Neuronal stem cell (in vitro differentiated cells): ENCODE results near the gene MED16.

Experiments used
- DNase-seq: peaks from one replicate; pipeline ENCODE4 v3.0.0-alpha.2; 2013; ENCODE audit warnings: low spot score
- H2AFZ ChIP-seq: one replicate; pipeline ENCODE4 v1.6.1; 2013; ENCODE audit warnings: mild to moderate bottlenecking, low read length, inconsistent platforms
- H2AK5ac ChIP-seq: 2 replicates; pipeline ENCODE4 v1.6.1; 2013; ENCODE audit warnings: low read depth, mild to moderate bottlenecking, inconsistent platforms, low read length, moderate library complexity, mixed read lengths
- H2BK120ac ChIP-seq: 2 replicates; pipeline ENCODE4 v1.6.1; 2013; ENCODE audit warnings: low read depth, mild to moderate bottlenecking, inconsistent platforms, low read length, moderate library complexity, mixed read lengths
- H2BK12ac ChIP-seq: one replicate; pipeline ENCODE4 v1.6.1; 2013; ENCODE audit warnings: low read length, inconsistent platforms
- H2BK15ac ChIP-seq: 2 replicates; pipeline ENCODE4 v1.6.1; 2013; ENCODE audit warnings: mild to moderate bottlenecking, low read length, inconsistent platforms, mixed read lengths
- H2BK5ac ChIP-seq: one replicate; pipeline ENCODE4 v1.6.1; 2013; ENCODE audit warnings: inconsistent platforms, mild to moderate bottlenecking, low read length, moderate library complexity
- H3K14ac ChIP-seq: one replicate; pipeline ENCODE4 v1.6.1; 2013; ENCODE audit warnings: low read length, inconsistent platforms
- H3K18ac ChIP-seq: 2 replicates; pipeline ENCODE4 v1.6.1; 2013; ENCODE audit warnings: low read length, inconsistent platforms
- H3K23ac ChIP-seq: 2 replicates; pipeline ENCODE4 v1.6.1; 2013; ENCODE audit warnings: low read depth, mild to moderate bottlenecking, mixed read lengths, low read length, inconsistent platforms; ENCODE audit not compliant: poor library complexity
- H3K27ac ChIP-seq: replicated peaks from 3 replicates; pipeline ENCODE4 v1.5.1; 2013; ENCODE audit warnings: low read length, inconsistent platforms
- H3K27me3 ChIP-seq, 3 experiments: 2 replicates each; pipeline ENCODE4 v1.6.1; 2013; ENCODE audit warnings: low read length in 3 of 3, mild to moderate bottlenecking in 2 of 3, inconsistent platforms in 1 of 3, low read depth in 1 of 3, mixed read lengths in 1 of 3, moderate library complexity in 1 of 3; ENCODE audit not compliant: control insufficient read depth in 3 of 3, insufficient read depth in 3 of 3
- H3K36me3 ChIP-seq, 2 donors: replicated peaks in 1 of 2; 2 replicates each; pipeline ENCODE4 v1.6.1; 2013; ENCODE audit warnings: low read length in 2 of 2; ENCODE audit not compliant: control insufficient read depth in 2 of 2, insufficient read depth in 2 of 2
- H3K4ac ChIP-seq: 2 replicates; pipeline ENCODE4 v1.6.1; 2013; ENCODE audit warnings: inconsistent platforms, mild to moderate bottlenecking, low read length, moderate library complexity
- H3K4me1 ChIP-seq, 2 donors: 1 replicate in 1 of 2; 2 replicates in 1 of 2; pipeline ENCODE4 v1.6.1; 2013; ENCODE audit warnings: low read length in 2 of 2, low read depth in 1 of 2; ENCODE audit not compliant: control insufficient read depth in 2 of 2, insufficient read depth in 1 of 2
- H3K4me2 ChIP-seq: one replicate; pipeline ENCODE4 v1.6.1; 2013; ENCODE audit warnings: mild to moderate bottlenecking, low read length, inconsistent platforms; ENCODE audit not compliant: insufficient read depth, poor library complexity, severe bottlenecking
- H3K4me3 ChIP-seq, 2 donors: 2 replicates each; pipeline ENCODE4 v1.5.1; 2013; ENCODE audit warnings: low read length in 2 of 2, mild to moderate bottlenecking in 2 of 2, inconsistent platforms in 1 of 2, moderate library complexity in 1 of 2
- H3K79me1 ChIP-seq: one replicate; pipeline ENCODE4 v1.6.1; 2013; ENCODE audit warnings: low read depth, mild to moderate bottlenecking, inconsistent platforms, low read length, moderate library complexity
- H3K9ac ChIP-seq: one replicate; pipeline ENCODE4 v1.6.1; 2013; ENCODE audit warnings: mild to moderate bottlenecking, low read depth, low read length, inconsistent platforms; ENCODE audit not compliant: poor library complexity
- H3K9me3 ChIP-seq, 2 donors: replicated peaks in 1 of 2; 2 replicates each; pipeline versions ENCODE3 to v1.6.1; 2013; ENCODE audit warnings: low read length in 2 of 2, mild to moderate bottlenecking in 2 of 2, inconsistent platforms in 1 of 2, low read depth in 1 of 2, mixed read lengths in 1 of 2, moderate library complexity in 1 of 2; ENCODE audit not compliant: control insufficient read depth in 2 of 2, insufficient read depth in 1 of 2
- H4K8ac ChIP-seq: one replicate; pipeline ENCODE4 v1.6.1; 2013; ENCODE audit warnings: low read depth, mild to moderate bottlenecking, inconsistent platforms, low read length, moderate library complexity
- H4K91ac ChIP-seq: one replicate; pipeline ENCODE4 v1.6.1; 2013; ENCODE audit warnings: low read length, low read depth, mild to moderate bottlenecking, inconsistent platforms; ENCODE audit not compliant: poor library complexity
- WGBS, 2 donors: extraction: QIAGEN DNeasy Blood & Tissue Kit; methylation state at CpG; one replicate each; pipeline ENCODE4 v1.1.7; 2013; ENCODE audit warnings: missing lambda C conversion rate in 2 of 2, mixed read lengths in 1 of 2; ENCODE audit not compliant: insufficient read length in 2 of 2, insufficient replicate concordance in 1 of 2; ENCODE audit errors: extremely low coverage in 2 of 2; 5-methylcytosine and 5-hydroxymethylcytosine counted together

The MED16 gene

DNA sequence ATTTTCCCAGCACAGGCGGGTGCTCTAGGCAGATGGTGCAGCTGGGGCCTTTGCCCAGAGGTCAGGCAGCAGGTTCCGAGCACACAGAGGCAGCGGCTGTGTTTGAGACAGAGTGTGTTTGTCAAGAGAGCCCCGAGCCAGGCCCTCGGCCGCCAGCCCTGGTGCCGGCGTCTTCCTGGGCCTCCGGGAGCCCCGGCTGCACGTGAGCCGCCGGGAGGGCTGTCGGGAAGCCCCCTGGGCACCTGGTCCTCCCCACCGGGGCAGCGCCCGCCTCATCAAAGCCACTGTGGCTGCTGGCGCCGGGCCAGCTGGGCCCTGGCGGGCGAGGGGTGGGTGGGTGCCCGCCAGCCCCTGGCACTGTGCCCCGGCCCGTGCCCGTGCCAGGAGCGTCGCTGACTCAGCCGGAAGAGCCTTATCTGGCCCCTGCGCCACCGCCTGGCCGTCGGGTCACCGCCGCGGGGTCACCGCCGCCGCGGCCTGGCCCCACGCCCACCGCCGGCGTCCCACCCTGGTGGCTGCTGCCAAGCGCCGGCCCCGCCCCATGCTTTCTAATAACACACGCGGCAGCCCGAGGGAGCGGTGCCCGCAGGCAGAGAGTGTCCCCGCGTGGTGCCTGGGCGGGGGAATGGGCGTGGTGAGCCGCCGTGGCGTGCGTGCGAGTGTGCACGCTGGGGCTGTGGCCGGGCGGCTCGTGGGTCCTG, 47.8 kb upstream of the MED16 start:
- no peak overlapping the region for H3K14ac ChIP-seq
- H2AFZ ChIP-seq, result no peak overlapping the region
- H3K27me3 ChIP-seq, result no peaks in the 10 kb centered on the region
- H3K36me3 ChIP-seq, result peaks cover 37 to 73% of the 10 kb centered on the region in 2 donors
- H3K23ac ChIP-seq, result peak overlapping the region; percentile 3
- no peak overlapping the region for H3K4ac ChIP-seq
- H3K4me1 ChIP-seq, result peaks cover 0 to 9% of the 10 kb centered on the region in 2 donors
- no peak overlapping the region for H2BK120ac ChIP-seq
- H2BK15ac ChIP-seq, result no peak overlapping the region
- peaks cover 50% of the 10 kb centered on the region for H3K79me1 ChIP-seq
- no CpG with 5 or more reads among the region's 64 CpGs for WGBS, 2 donors
- DNase-seq, result no peak
- no peak overlapping the region for H4K8ac ChIP-seq
- no peak overlapping the region for H3K4me3 ChIP-seq
- no peak overlapping the region for H4K91ac ChIP-seq
- H3K9me3 ChIP-seq, result peaks cover 0 to 8% of the 10 kb centered on the region in 2 donors
- no peak overlapping the region for H2BK12ac ChIP-seq
- no peak overlapping the region for H2BK5ac ChIP-seq
- no peak overlapping the region for H3K27ac ChIP-seq
- no peak overlapping the region for H3K9ac ChIP-seq
- H2AK5ac ChIP-seq, result no peak overlapping the region
- no peak overlapping the region for H3K18ac ChIP-seq
- H3K4me2 ChIP-seq, result no peak overlapping the region

DNA sequence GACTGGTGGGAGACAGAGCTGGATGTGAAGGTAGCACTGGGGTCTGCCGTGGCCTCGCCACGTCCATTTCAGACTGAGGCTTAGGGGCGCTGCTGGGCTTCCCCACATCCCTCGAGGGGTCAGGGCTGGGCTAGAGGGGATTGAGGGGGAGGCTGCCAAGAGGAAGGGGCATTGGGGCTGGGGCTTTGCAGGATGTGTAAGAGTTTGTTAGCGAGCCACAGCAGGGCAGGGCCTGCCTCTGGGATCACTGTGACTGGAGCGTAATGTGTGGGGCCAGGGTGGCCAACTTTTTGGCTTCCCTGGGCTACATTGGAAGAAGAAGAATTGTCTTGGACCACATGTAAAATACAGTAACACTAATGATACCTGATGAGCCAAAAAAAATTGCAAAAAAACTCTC, 46.9 kb upstream of the MED16 start:
- no peak overlapping the region for H2BK15ac ChIP-seq
- H3K27ac ChIP-seq, result no peak overlapping the region
- no CpG with 5 or more reads among the region's 7 CpGs for WGBS, 2 donors

GRCh38 chr19:939439-939838, 46.5 kb upstream of the MED16 start:
- Histone ChIP-seq H3K36me3 (peaks cover 35 to 81% of the 10 kb centered on the region in 2 donors), H3K4me2 (peak overlapping the region; percentile 23), H3K27ac (no peak overlapping the region), H2BK120ac (no peak overlapping the region), H3K9ac (no peak overlapping the region), H2AFZ (no peak overlapping the region), H3K4ac (no peak overlapping the region), H3K18ac (peak overlapping the region; percentile 13), H4K91ac (no peak overlapping the region), H3K14ac (no peak overlapping the region), H3K27me3 (no peaks in the 10 kb centered on the region), H4K8ac (peak overlapping the region; percentile 23), H2AK5ac (peak overlapping the region; percentile 1), H3K23ac (no peak overlapping the region), H3K79me1 (peaks cover 49% of the 10 kb centered on the region), H2BK15ac (no peak overlapping the region), H2BK5ac (no peak overlapping the region), H2BK12ac (no peak overlapping the region), H3K4me3 (no peak overlapping the region), H3K9me3 (peaks cover 0 to 8% of the 10 kb centered on the region in 2 donors), H3K4me1 (peaks cover 0 to 9% of the 10 kb centered on the region in 2 donors)
- no peak for DNase-seq
- WGBS, 2 donors, result no CpG with 5 or more reads among the region's 22 CpGs

More for the DNA sequence above, 46.9 kb upstream of the MED16 start:
- H3K27me3 ChIP-seq, result no peaks in the 10 kb centered on the region
- no peak overlapping the region for H4K91ac ChIP-seq
- H2BK5ac ChIP-seq, result peak overlapping the region; percentile 75
- H3K36me3 ChIP-seq, result peaks cover 35 to 79% of the 10 kb centered on the region in 2 donors
- H2AK5ac ChIP-seq, result peak overlapping the region; percentile 1
- no peak overlapping the region for H3K18ac ChIP-seq
- H3K4ac ChIP-seq, result no peak overlapping the region
- H4K8ac ChIP-seq, result no peak overlapping the region
- H3K4me3 ChIP-seq, result no peak overlapping the region
- H3K9me3 ChIP-seq, result peaks cover 0 to 8% of the 10 kb centered on the region in 2 donors
- peaks cover 0 to 9% of the 10 kb centered on the region in 2 donors for H3K4me1 ChIP-seq
- H3K14ac ChIP-seq, result no peak overlapping the region
- DNase-seq, result no peak
- no peak overlapping the region for H3K23ac ChIP-seq
- peak overlapping the region; percentile 30 for H3K9ac ChIP-seq
- H3K4me2 ChIP-seq, result no peak overlapping the region
- H2BK120ac ChIP-seq, result no peak overlapping the region
- H3K79me1 ChIP-seq, result peaks cover 49% of the 10 kb centered on the region
- H2AFZ ChIP-seq, result no peak overlapping the region
- H2BK12ac ChIP-seq, result no peak overlapping the region

GRCh38 chr19:938233-938923, 45.4 kb upstream of the MED16 start:
- Histone ChIP-seq H3K23ac (no peak overlapping the region), H3K14ac (no peak overlapping the region), H2BK5ac (no peak overlapping the region), H3K4ac (no peak overlapping the region), H2AFZ (no peak overlapping the region), H2BK120ac (no peak overlapping the region), H3K9ac (no peak overlapping the region), H2BK12ac (no peak overlapping the region), H3K4me3 (no peak overlapping the region), H2AK5ac (no peak overlapping the region), H3K79me1 (peaks cover 44% of the 10 kb centered on the region), H3K4me2 (no peak overlapping the region), H3K18ac (no peak overlapping the region), H4K8ac (no peak overlapping the region), H3K9me3 (peaks cover 0 to 5% of the 10 kb centered on the region in 2 donors), H3K27me3 (no peaks in the 10 kb centered on the region), H3K27ac (no peak overlapping the region), H3K4me1 (peaks cover 0 to 9% of the 10 kb centered on the region in 2 donors), H3K36me3 (peaks cover 32 to 80% of the 10 kb centered on the region in 2 donors), H4K91ac (no peak overlapping the region), H2BK15ac (no peak overlapping the region)
- DNase-seq, result no peak
- WGBS, 2 donors, result no CpG with 5 or more reads among the region's 23 CpGs
